Measurements from ENCODE around the gene NCF4. TPM values are rescaled to one million over a fixed set of nuclear protein-coding genes. Genes with fewer than 3 reads are reported as not detected.

NCF4 gene
- total RNA-seq = 1 to 10 TPM; 2.3 to 2.5 TPM

GRCh38 chr22:36860821-36861659, at the start of gene NCF4:
TSS of gene NCF4 (plus strand) at chr22:36861006. CDS start at chr22:36861172, 166 bp downstream.
- H3K9me3 Mint-ChIP-seq = no peaks in the 10 kb centered on the region
- peak within 1 kb of the TSS; percentile 36 for H3K4me3 Mint-ChIP-seq
- H3K4me1 Mint-ChIP-seq = peaks cover 20% of the 10 kb centered on the region
- peak within 1 kb of the TSS; percentile 91 for H3K27ac Mint-ChIP-seq
- peak; percentile 54 for DNase-seq
- H3K36me3 Mint-ChIP-seq = no peaks in the 10 kb centered on the region
- H3K27me3 Mint-ChIP-seq = peaks cover 7% of the 10 kb centered on the region

- Mint-ChIP-seq H3K27ac (no peak overlapping the region), H3K9me3 (no peaks in the 10 kb centered on the region), H3K36me3 (no peaks in the 10 kb centered on the region), H3K4me3 (no peak overlapping the region), H3K27me3 (peaks cover 37% of the 10 kb centered on the region), H3K4me1 (peaks cover 19% of the 10 kb centered on the region)
- DNase-seq = no peak
These were observed 49.6 kb upstream of the NCF4 start for GRCh38 chr22:36811094-36811800.

- no peaks in the 10 kb centered on the region for H3K9me3 Mint-ChIP-seq
- no peak overlapping the region for H3K4me3 Mint-ChIP-seq
- no peaks in the 10 kb centered on the region for H3K36me3 Mint-ChIP-seq
These were observed 46.0 kb upstream of the NCF4 start for GRCh38 chr22:36814801-36815200.

GRCh38 chr22:36815558-36816338, 45.1 kb upstream of the NCF4 start:
- peaks cover 7% of the 10 kb centered on the region for H3K4me1 Mint-ChIP-seq
- H3K36me3 Mint-ChIP-seq = no peaks in the 10 kb centered on the region
- no peaks in the 10 kb centered on the region for H3K9me3 Mint-ChIP-seq
- no peak for DNase-seq
- H3K27ac Mint-ChIP-seq = no peak overlapping the region
- no peak overlapping the region for H3K4me3 Mint-ChIP-seq
- peaks cover 68% of the 10 kb centered on the region for H3K27me3 Mint-ChIP-seq

More at GRCh38 chr22:36814801-36815200, 46.0 kb upstream of the NCF4 start:
- peaks cover 7% of the 10 kb centered on the region for H3K4me1 Mint-ChIP-seq
- H3K27me3 Mint-ChIP-seq = peaks cover 67% of the 10 kb centered on the region
- H3K27ac Mint-ChIP-seq = no peak overlapping the region
- DNase-seq = no peak

- Mint-ChIP-seq H3K27ac (no peak overlapping the region), H3K4me1 (peaks cover 7% of the 10 kb centered on the region), H3K36me3 (no peaks in the 10 kb centered on the region), H3K27me3 (peaks cover 68% of the 10 kb centered on the region), H3K9me3 (no peaks in the 10 kb centered on the region), H3K4me3 (no peak overlapping the region)
- DNase-seq = no peak
These were observed 44.5 kb upstream of the NCF4 start for GRCh38 chr22:36816339-36816635.

- DNase-seq = peak; percentile 5
- Mint-ChIP-seq H3K36me3 (no peaks in the 10 kb centered on the region), H3K27me3 (peaks cover 68% of the 10 kb centered on the region), H3K9me3 (no peaks in the 10 kb centered on the region), H3K27ac (no peak within 1 kb of the TSS), H3K4me3 (no peak within 1 kb of the TSS), H3K4me1 (peaks cover 7% of the 10 kb centered on the region)
These were observed 43.9 kb upstream of the NCF4 start, which contains the start of gene PVALB for GRCh38 chr22:36816636-36817524. TSS of gene PVALB (minus strand) at chr22:36817035. CDS start at chr22:36817005, 30 bp downstream.

GRCh38 chr22:36817525-36817848, 43.3 kb upstream of the NCF4 start:
- DNase-seq = no peak
- Mint-ChIP-seq H3K4me1 (peaks cover 7% of the 10 kb centered on the region), H3K27ac (no peak overlapping the region), H3K36me3 (no peaks in the 10 kb centered on the region), H3K27me3 (peaks cover 68% of the 10 kb centered on the region), H3K4me3 (no peak overlapping the region), H3K9me3 (no peaks in the 10 kb centered on the region)

GRCh38 chr22:36818010-36818642, 42.7 kb upstream of the NCF4 start:
- Mint-ChIP-seq H3K27me3 (peaks cover 62% of the 10 kb centered on the region), H3K36me3 (no peaks in the 10 kb centered on the region), H3K27ac (no peak overlapping the region), H3K4me1 (peaks cover 7% of the 10 kb centered on the region), H3K9me3 (no peaks in the 10 kb centered on the region), H3K4me3 (no peak overlapping the region)
- no peak for DNase-seq

GRCh38 chr22:36819112-36819511, 41.7 kb upstream of the NCF4 start:
- Mint-ChIP-seq H3K4me1 (peaks cover 7% of the 10 kb centered on the region), H3K9me3 (no peaks in the 10 kb centered on the region), H3K36me3 (no peaks in the 10 kb centered on the region), H3K27ac (no peak overlapping the region), H3K4me3 (no peak overlapping the region), H3K27me3 (peaks cover 57% of the 10 kb centered on the region)
- DNase-seq = no peak

GRCh38 chr22:36822581-36822980, 38.2 kb upstream of the NCF4 start:
- Mint-ChIP-seq H3K27me3 (peaks cover 36% of the 10 kb centered on the region), H3K4me1 (peaks cover 1% of the 10 kb centered on the region)

GRCh38 chr22:36823186-36823839, 37.5 kb upstream of the NCF4 start:
- DNase-seq = no peak
- H3K27ac Mint-ChIP-seq = no peak overlapping the region
- H3K36me3 Mint-ChIP-seq = no peaks in the 10 kb centered on the region
- H3K9me3 Mint-ChIP-seq = no peaks in the 10 kb centered on the region
- H3K4me3 Mint-ChIP-seq = no peak overlapping the region
- H3K27me3 Mint-ChIP-seq = peaks cover 29% of the 10 kb centered on the region
- no peaks in the 10 kb centered on the region for H3K4me1 Mint-ChIP-seq

More at GRCh38 chr22:36822581-36822980, 38.2 kb upstream of the NCF4 start:
- DNase-seq = no peak
- no peaks in the 10 kb centered on the region for H3K9me3 Mint-ChIP-seq
- no peaks in the 10 kb centered on the region for H3K36me3 Mint-ChIP-seq
- H3K4me3 Mint-ChIP-seq = no peak overlapping the region
- H3K27ac Mint-ChIP-seq = no peak overlapping the region

- H3K27me3 Mint-ChIP-seq = peaks cover 26% of the 10 kb centered on the region
- H3K36me3 Mint-ChIP-seq = no peaks in the 10 kb centered on the region
- H3K9me3 Mint-ChIP-seq = no peaks in the 10 kb centered on the region
- H3K27ac Mint-ChIP-seq = no peak overlapping the region
- H3K4me1 Mint-ChIP-seq = no peaks in the 10 kb centered on the region
- H3K4me3 Mint-ChIP-seq = no peak overlapping the region
- DNase-seq = no peak
These were observed 36.2 kb upstream of the NCF4 start for GRCh38 chr22:36824655-36825054.

GRCh38 chr22:36826262-36826661, 34.5 kb upstream of the NCF4 start:
- H3K9me3 Mint-ChIP-seq = no peaks in the 10 kb centered on the region
- H3K4me3 Mint-ChIP-seq = no peak overlapping the region
- no peaks in the 10 kb centered on the region for H3K36me3 Mint-ChIP-seq

More at GRCh38 chr22:36826262-36826661, 34.5 kb upstream of the NCF4 start:
- Mint-ChIP-seq H3K4me1 (peaks cover 10% of the 10 kb centered on the region), H3K27ac (no peak overlapping the region), H3K27me3 (peaks cover 39% of the 10 kb centered on the region)
- no peak for DNase-seq

Data from activated naive CD8-positive, alpha-beta T cell treated with anti-CD3 and anti-CD28 coated beads for 36 hours (primary cell).